ENCODE results near the gene ASB13. TPM values are rescaled to one million over a fixed set of nuclear protein-coding genes. Genes with fewer than 3 reads are reported as not detected.
A peak's percentile ranks its signal among the peaks of the same experiment; 100 is the strongest.

The ASB13 gene
- polyA plus RNA-seq, 3 donors, result 13.3 to 44.1 (median 37.8) TPM

- no peak for DNase-seq
- intact Hi-C loops (cut with micrococcal nuclease), result no loop called here
Observed at GRCh38 chr10:5595994-5596471, 70.4 kb downstream of the ASB13 start.

GRCh38 chr10:5595591-5595990 is 70.8 kb downstream of the ASB13 start:
- no peaks in the 10 kb centered on the region for H3K36me3 Mint-ChIP-seq
- peaks cover 6 to 12% (median 9%) of the 10 kb centered on the region in 3 donors for H3K27me3 Mint-ChIP-seq (ENCODE audit: low read depth in 3 of 3)
- H3K4me3 Mint-ChIP-seq, result no peak overlapping the region
- peak overlapping the region in 1 of 7 donors; percentile 26 for H3K27ac Mint-ChIP-seq
- 75% methylated on average over 6 of the region's 7 CpGs for WGBS (ENCODE audit: insufficient coverage)
- no peaks in the 10 kb centered on the region for H3K9me3 ChIP-seq (replicated peaks in 1 of 2; ENCODE audit: control insufficient read depth in 1 of 2, insufficient read depth in 1 of 2, low read length in 2 of 2)
- no peaks in the 10 kb centered on the region for H3K9me3 Mint-ChIP-seq
- no peaks in the 10 kb centered on the region for H3K4me1 Mint-ChIP-seq
- no peaks in the 10 kb centered on the region for H4K20me1 ChIP-seq (ENCODE audit: insufficient read depth, low read length)
- H3K4me3 ChIP-seq (replicated peaks in 1 of 3; ENCODE audit: low read depth in 2 of 3, low read length in 3 of 3), result no peak overlapping the region
- H3K27me3 ChIP-seq (ENCODE audit: control insufficient read depth in 2 of 2, insufficient read depth in 2 of 2, low read length in 2 of 2), result no peaks in the 10 kb centered on the region
- H3K9ac ChIP-seq (ENCODE audit: insufficient read depth, low read length, poor library complexity, severe bottlenecking), result no peak overlapping the region
- no peak overlapping the region for H2AFZ ChIP-seq (ENCODE audit: insufficient read depth, low read depth, low read length, poor library complexity, severe bottlenecking)
- H3K4me1 ChIP-seq (ENCODE audit: control insufficient read depth in 1 of 2, insufficient read depth in 2 of 2, low read length in 2 of 2), result no peaks in the 10 kb centered on the region
- H3K79me2 ChIP-seq (ENCODE audit: insufficient read depth, low read length), result no peaks in the 10 kb centered on the region
- H3K27ac ChIP-seq (ENCODE audit: low read depth in 1 of 2, low read length in 2 of 2), result no peak overlapping the region
- intact Hi-C loops (cut with micrococcal nuclease), result no loop called here
- TF ChIP-seq, protein P1, sequence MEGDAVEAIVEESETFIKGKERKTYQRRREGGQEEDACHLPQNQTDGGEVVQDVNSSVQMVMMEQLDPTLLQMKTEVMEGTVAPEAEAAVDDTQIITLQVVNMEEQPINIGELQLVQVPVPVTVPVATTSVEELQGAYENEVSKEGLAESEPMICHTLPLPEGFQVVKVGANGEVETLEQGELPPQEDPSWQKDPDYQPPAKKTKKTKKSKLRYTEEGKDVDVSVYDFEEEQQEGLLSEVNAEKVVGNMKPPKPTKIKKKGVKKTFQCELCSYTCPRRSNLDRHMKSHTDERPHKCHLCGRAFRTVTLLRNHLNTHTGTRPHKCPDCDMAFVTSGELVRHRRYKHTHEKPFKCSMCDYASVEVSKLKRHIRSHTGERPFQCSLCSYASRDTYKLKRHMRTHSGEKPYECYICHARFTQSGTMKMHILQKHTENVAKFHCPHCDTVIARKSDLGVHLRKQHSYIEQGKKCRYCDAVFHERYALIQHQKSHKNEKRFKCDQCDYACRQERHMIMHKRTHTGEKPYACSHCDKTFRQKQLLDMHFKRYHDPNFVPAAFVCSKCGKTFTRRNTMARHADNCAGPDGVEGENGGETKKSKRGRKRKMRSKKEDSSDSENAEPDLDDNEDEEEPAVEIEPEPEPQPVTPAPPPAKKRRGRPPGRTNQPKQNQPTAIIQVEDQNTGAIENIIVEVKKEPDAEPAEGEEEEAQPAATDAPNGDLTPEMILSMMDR (IDR thresholded peaks at IDR 0.05), result no peak
- H3K36me3 ChIP-seq (replicated peaks in 1 of 2; ENCODE audit: control insufficient read depth in 1 of 2, insufficient read depth in 2 of 2, low read length in 2 of 2), result no peaks in the 10 kb centered on the region
- no peak for DNase-seq
- no peak overlapping the region for H3K4me2 ChIP-seq (replicated peaks; ENCODE audit: extremely low read depth, low read length, poor library complexity, severe bottlenecking)

More at GRCh38 chr10:5595994-5596471, 70.4 kb downstream of the ASB13 start:
- H3K4me1 ChIP-seq (ENCODE audit: control insufficient read depth in 1 of 2, insufficient read depth in 2 of 2, low read length in 2 of 2), result no peaks in the 10 kb centered on the region
- H3K36me3 Mint-ChIP-seq, result no peaks in the 10 kb centered on the region
- H3K9ac ChIP-seq (ENCODE audit: insufficient read depth, low read length, poor library complexity, severe bottlenecking), result no peak overlapping the region
- no peak overlapping the region for H3K27ac Mint-ChIP-seq
- no peaks in the 10 kb centered on the region for H3K9me3 Mint-ChIP-seq
- no peaks in the 10 kb centered on the region for H4K20me1 ChIP-seq (ENCODE audit: insufficient read depth, low read length)
- no peak overlapping the region for H3K4me2 ChIP-seq (replicated peaks; ENCODE audit: extremely low read depth, low read length, poor library complexity, severe bottlenecking)
- no peaks in the 10 kb centered on the region for H3K27me3 ChIP-seq (ENCODE audit: control insufficient read depth in 2 of 2, insufficient read depth in 2 of 2, low read length in 2 of 2)
- H3K4me3 Mint-ChIP-seq, result no peak overlapping the region
- H3K9me3 ChIP-seq (replicated peaks in 1 of 2; ENCODE audit: control insufficient read depth in 1 of 2, insufficient read depth in 1 of 2, low read length in 2 of 2), result no peaks in the 10 kb centered on the region
- H3K4me3 ChIP-seq (replicated peaks in 1 of 3; ENCODE audit: low read depth in 2 of 3, low read length in 3 of 3), result no peak overlapping the region
- H3K27me3 Mint-ChIP-seq (ENCODE audit: low read depth in 3 of 3), result peaks cover 6 to 12% (median 9%) of the 10 kb centered on the region in 3 donors
- no peak overlapping the region for H2AFZ ChIP-seq (ENCODE audit: insufficient read depth, low read depth, low read length, poor library complexity, severe bottlenecking)
- no peak overlapping the region for H3K27ac ChIP-seq (ENCODE audit: low read depth in 1 of 2, low read length in 2 of 2)
- H3K36me3 ChIP-seq (replicated peaks in 1 of 2; ENCODE audit: control insufficient read depth in 1 of 2, insufficient read depth in 2 of 2, low read length in 2 of 2), result no peaks in the 10 kb centered on the region
- WGBS (ENCODE audit: insufficient coverage), result 82% methylated on average over 4 of the region's 9 CpGs
- no peaks in the 10 kb centered on the region for H3K4me1 Mint-ChIP-seq
- H3K79me2 ChIP-seq (ENCODE audit: insufficient read depth, low read length), result no peaks in the 10 kb centered on the region
- TF ChIP-seq, protein P1 (IDR thresholded peaks at IDR 0.05), result no peak

All from CD14-positive monocyte (primary cell).